ENCODE measurements around the gene ALDOC. TPM values are rescaled to one million over a fixed set of nuclear protein-coding genes. Genes with fewer than 3 reads are reported as not detected.

The ALDOC gene
- total and polyA plus RNA-seq, 7 donors: 10.2 to 43.3 (median 30.0) TPM

GRCh38 chr17:28574526-28574925 is 2.2 kb downstream of the ALDOC start:
- Histone ChIP-seq H3K9me3 (no peaks in the 10 kb centered on the region), H3K4me1 (peaks cover 0 to 32% (median 27%) of the 10 kb centered on the region in 4 donors), H3K36me3 (no peaks in the 10 kb centered on the region), H3K27me3 (no peaks in the 10 kb centered on the region), H3K4me3 (no peak overlapping the region), H3K27ac (no peak overlapping the region)
- no peak for DNase-seq
- TF ChIP-seq POLR2AphosphoS5 (IDR thresholded peaks at IDR 0.05) (no peak), POLR2A (IDR thresholded peaks at IDR 0.05) (no peak), EP300 (IDR thresholded peaks at IDR 0.05) (no peak), CTCF (IDR thresholded peaks at IDR 0.05) (no peak)
- WGBS, 2 donors: 79 to 94% methylated on average over 7 of the region's 7 CpGs
- intact Hi-C loops (cut with DNase I): no loop called here

- 96% methylated on average over 6 of the region's 6 CpGs for WGBS, 2 donors
- no peak for DNase-seq
- Histone ChIP-seq H3K27ac (no peak overlapping the region), H3K36me3 (no peaks in the 10 kb centered on the region), H3K4me1 (peaks cover 0 to 32% (median 27%) of the 10 kb centered on the region in 4 donors), H3K4me3 (no peak overlapping the region), H3K9me3 (no peaks in the 10 kb centered on the region), H3K27me3 (no peaks in the 10 kb centered on the region)
- intact Hi-C loops (cut with DNase I): no loop called here
- TF ChIP-seq POLR2AphosphoS5 (IDR thresholded peaks at IDR 0.05) (no peak), POLR2A (IDR thresholded peaks at IDR 0.05) (no peak), EP300 (IDR thresholded peaks at IDR 0.05) (no peak), CTCF (IDR thresholded peaks at IDR 0.05) (no peak)
Measured at GRCh38 chr17:28573966-28574480, 2.7 kb downstream of the ALDOC start.

- DNase-seq: no peak
- no peak overlapping the region for H3K4me3 ChIP-seq
- no peaks in the 10 kb centered on the region for H3K36me3 ChIP-seq
- 94 to 97% methylated on average over 9 of the region's 9 CpGs for WGBS, 2 donors
- H3K27ac ChIP-seq: no peak overlapping the region
- peaks cover 0 to 32% (median 27%) of the 10 kb centered on the region in 4 donors for H3K4me1 ChIP-seq
- intact Hi-C loops (cut with DNase I): no loop called here
- no peak for TF ChIP-seq EP300 (IDR thresholded peaks at IDR 0.05)
- TF ChIP-seq CTCF (IDR thresholded peaks at IDR 0.05): no peak
- no peak for TF ChIP-seq POLR2A (IDR thresholded peaks at IDR 0.05)
- TF ChIP-seq POLR2AphosphoS5 (IDR thresholded peaks at IDR 0.05): no peak
- no peaks in the 10 kb centered on the region for H3K9me3 ChIP-seq
- no peaks in the 10 kb centered on the region for H3K27me3 ChIP-seq
Measured at GRCh38 chr17:28573521-28573920, 3.2 kb downstream of the ALDOC start.

- no peaks in the 10 kb centered on the region for H3K9me3 ChIP-seq
- no peak overlapping the region for H3K4me3 ChIP-seq
- no peaks in the 10 kb centered on the region for H3K36me3 ChIP-seq
- H3K27ac ChIP-seq: no peak overlapping the region
- peaks cover 0 to 32% (median 27%) of the 10 kb centered on the region in 4 donors for H3K4me1 ChIP-seq
- DNase-seq: no peak
- intact Hi-C loops (cut with DNase I): no loop called here
- no peak for TF ChIP-seq CTCF (IDR thresholded peaks at IDR 0.05)
- no peak for TF ChIP-seq EP300 (IDR thresholded peaks at IDR 0.05)
- TF ChIP-seq POLR2AphosphoS5 (IDR thresholded peaks at IDR 0.05): no peak
- TF ChIP-seq POLR2A (IDR thresholded peaks at IDR 0.05): no peak
- H3K27me3 ChIP-seq: no peaks in the 10 kb centered on the region
Measured at GRCh38 chr17:28573040-28573380, 3.7 kb downstream of the ALDOC start.

Measured in sigmoid colon (tissue), 7 donors.